ENCODE data around the gene HPCAL1. TPM values are rescaled to one million over a fixed set of nuclear protein-coding genes. Genes with fewer than 3 reads are reported as not detected.

HPCAL1 gene
- total RNA-seq, 2 donors from 2014 or later, result 44.2 TPM

GRCh38 chr2:10428924-10429323 lies 126.2 kb downstream of the HPCAL1 start:
- ATAC-seq, result no peak
- no peak for DNase-seq
- Mint-ChIP-seq H3K27ac (no peak overlapping the region), H3K4me1 (peaks cover 20% of the 10 kb centered on the region), H3K36me3 (ENCODE audit: low read depth) (peaks cover 7% of the 10 kb centered on the region), H3K4me3 (no peak overlapping the region), H3K27me3 (peaks cover 6% of the 10 kb centered on the region)
- no peaks in the 10 kb centered on the region for H3K9me3 ChIP-seq (ENCODE audit: control insufficient read depth, low read length, poor library complexity, severe bottlenecking)

- no peak for DNase-seq
- Mint-ChIP-seq H3K36me3 (ENCODE audit: low read depth) (peaks cover 7% of the 10 kb centered on the region), H3K4me1 (peaks cover 23% of the 10 kb centered on the region), H3K4me3 (peak overlapping the region; percentile 86), H3K27me3 (peaks cover 6% of the 10 kb centered on the region), H3K27ac (peak overlapping the region; percentile 32)
- no peak for ATAC-seq
- H3K9me3 ChIP-seq (ENCODE audit: control insufficient read depth, low read length, poor library complexity, severe bottlenecking), result no peaks in the 10 kb centered on the region
Observed at GRCh38 chr2:10430886-10431622, 128.3 kb downstream of the HPCAL1 start.

GRCh38 chr2:10431797-10432196 lies 129.1 kb downstream of the HPCAL1 start:
- H3K27ac Mint-ChIP-seq, result peak overlapping the region; percentile 77
- peaks cover 7% of the 10 kb centered on the region for H3K36me3 Mint-ChIP-seq (ENCODE audit: low read depth)
- H3K4me1 Mint-ChIP-seq, result peaks cover 23% of the 10 kb centered on the region
- no peaks in the 10 kb centered on the region for H3K9me3 ChIP-seq (ENCODE audit: control insufficient read depth, low read length, poor library complexity, severe bottlenecking)
- peaks cover 6% of the 10 kb centered on the region for H3K27me3 Mint-ChIP-seq
- ATAC-seq, result no peak
- H3K4me3 Mint-ChIP-seq, result peak overlapping the region; percentile 86
- peak in 1 of 3 donors; percentile 32 for DNase-seq

- Mint-ChIP-seq H3K4me3 (peak overlapping the region; percentile 89), H3K27me3 (peaks cover 6% of the 10 kb centered on the region), H3K4me1 (peaks cover 21% of the 10 kb centered on the region), H3K27ac (peak overlapping the region; percentile 77), H3K36me3 (ENCODE audit: low read depth) (peaks cover 5% of the 10 kb centered on the region)
- DNase-seq (peak in 1 of 3 donors; percentile 37), ATAC-seq (peak; percentile 62)
- H3K9me3 ChIP-seq (ENCODE audit: control insufficient read depth, low read length, poor library complexity, severe bottlenecking), result no peaks in the 10 kb centered on the region
Observed at GRCh38 chr2:10432311-10433181, 129.8 kb downstream of the HPCAL1 start.

- no peaks in the 10 kb centered on the region for H3K9me3 ChIP-seq (ENCODE audit: control insufficient read depth, low read length, poor library complexity, severe bottlenecking)
- peaks cover 20% of the 10 kb centered on the region for H3K4me1 Mint-ChIP-seq
- DNase-seq, result no peak
- peak overlapping the region; percentile 89 for H3K4me3 Mint-ChIP-seq
- peak overlapping the region; percentile 29 for H3K27ac Mint-ChIP-seq
- no peak for ATAC-seq
- H3K27me3 Mint-ChIP-seq, result peaks cover 6% of the 10 kb centered on the region
- H3K36me3 Mint-ChIP-seq (ENCODE audit: low read depth), result peaks cover 5% of the 10 kb centered on the region
Observed at GRCh38 chr2:10433264-10433946, 130.7 kb downstream of the HPCAL1 start.

GRCh38 chr2:10433947-10434885 lies 131.5 kb downstream of the HPCAL1 start:
- H3K9me3 ChIP-seq (ENCODE audit: control insufficient read depth, low read length, poor library complexity, severe bottlenecking), result no peaks in the 10 kb centered on the region
- Mint-ChIP-seq H3K36me3 (ENCODE audit: low read depth) (peaks cover 5% of the 10 kb centered on the region), H3K4me3 (peak overlapping the region; percentile 89), H3K27ac (peak overlapping the region; percentile 29), H3K27me3 (peaks cover 6% of the 10 kb centered on the region), H3K4me1 (peaks cover 20% of the 10 kb centered on the region)
- ATAC-seq, result no peak
- no peak for DNase-seq

GRCh38 chr2:10434886-10435819 lies 132.4 kb downstream of the HPCAL1 start:
- Mint-ChIP-seq H3K36me3 (ENCODE audit: low read depth) (peaks cover 7% of the 10 kb centered on the region), H3K27ac (no peak overlapping the region), H3K4me1 (peaks cover 20% of the 10 kb centered on the region), H3K27me3 (peaks cover 6% of the 10 kb centered on the region), H3K4me3 (no peak overlapping the region)
- ATAC-seq (peak; percentile 62), DNase-seq (peak; percentile 46 to 63 (median 59))
- no peaks in the 10 kb centered on the region for H3K9me3 ChIP-seq (ENCODE audit: control insufficient read depth, low read length, poor library complexity, severe bottlenecking)

GRCh38 chr2:10435820-10436204 lies 133.1 kb downstream of the HPCAL1 start:
- H3K4me1 Mint-ChIP-seq, result peaks cover 20% of the 10 kb centered on the region
- ATAC-seq, result no peak
- H3K4me3 Mint-ChIP-seq, result no peak overlapping the region
- H3K36me3 Mint-ChIP-seq (ENCODE audit: low read depth), result peaks cover 7% of the 10 kb centered on the region
- H3K27ac Mint-ChIP-seq, result no peak overlapping the region
- no peaks in the 10 kb centered on the region for H3K9me3 ChIP-seq (ENCODE audit: control insufficient read depth, low read length, poor library complexity, severe bottlenecking)
- DNase-seq, result no peak
- peaks cover 6% of the 10 kb centered on the region for H3K27me3 Mint-ChIP-seq

GRCh38 chr2:10436583-10437110 lies 133.9 kb downstream of the HPCAL1 start:
- Mint-ChIP-seq H3K27me3 (peaks cover 6% of the 10 kb centered on the region), H3K27ac (no peak overlapping the region), H3K36me3 (ENCODE audit: low read depth) (peaks cover 7% of the 10 kb centered on the region), H3K4me3 (no peak overlapping the region), H3K4me1 (peaks cover 15% of the 10 kb centered on the region)
- DNase-seq, result no peak
- no peaks in the 10 kb centered on the region for H3K9me3 ChIP-seq (ENCODE audit: control insufficient read depth, low read length, poor library complexity, severe bottlenecking)
- ATAC-seq, result no peak

GRCh38 chr2:10437806-10438205 lies 135.1 kb downstream of the HPCAL1 start:
- Mint-ChIP-seq H3K27ac (peak overlapping the region; percentile 80), H3K4me3 (no peak overlapping the region), H3K36me3 (ENCODE audit: low read depth) (peaks cover 12% of the 10 kb centered on the region), H3K27me3 (peaks cover 6% of the 10 kb centered on the region), H3K4me1 (peaks cover 10% of the 10 kb centered on the region)
- no peak for DNase-seq
- ATAC-seq, result no peak
- no peaks in the 10 kb centered on the region for H3K9me3 ChIP-seq (ENCODE audit: control insufficient read depth, low read length, poor library complexity, severe bottlenecking)

- peaks cover 11% of the 10 kb centered on the region for H3K36me3 Mint-ChIP-seq (ENCODE audit: low read depth)
- H3K27me3 Mint-ChIP-seq, result no peaks in the 10 kb centered on the region
- ATAC-seq, result no peak
- H3K4me1 Mint-ChIP-seq, result peaks cover 3% of the 10 kb centered on the region
- H3K9me3 ChIP-seq (ENCODE audit: control insufficient read depth, low read length, poor library complexity, severe bottlenecking), result no peaks in the 10 kb centered on the region
- no peak overlapping the region for H3K4me3 Mint-ChIP-seq
- no peak for DNase-seq
- no peak overlapping the region for H3K27ac Mint-ChIP-seq
Observed at GRCh38 chr2:10438688-10439087, 136.0 kb downstream of the HPCAL1 start.

Measured in T-helper 17 cell (primary cell).